Measurements from ENCODE around the gene OR52K2. TPM values are rescaled to one million over a fixed set of nuclear protein-coding genes. Genes with fewer than 3 reads are reported as not detected.
"Not testable (repeated sequence)": the region's sequence is repeated elsewhere in the genome, so short reads cannot be mapped to it uniquely, and the experiment has no call there.

Gene OR52K2
- polyA plus RNA-seq, 1 donor from 2014 or later = not detected

DNA sequence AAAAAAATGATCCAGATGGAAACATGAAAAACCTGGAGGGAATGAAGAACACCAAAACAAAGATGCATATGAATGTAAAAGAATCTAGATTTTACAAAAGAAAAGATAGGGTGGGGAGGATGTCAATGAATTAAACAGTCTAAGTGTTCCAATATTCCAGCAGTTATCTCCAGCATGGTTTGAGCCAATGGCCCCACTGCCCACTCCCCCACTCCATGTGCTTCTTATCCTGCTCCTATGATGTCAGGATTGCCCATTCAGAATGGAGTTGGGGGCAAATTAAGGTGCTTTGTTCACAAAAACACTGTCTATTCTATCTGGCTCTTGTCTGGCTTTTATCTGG lies 32.1 kb downstream of the OR52K2 start:
- no peak overlapping the region for H3K9ac ChIP-seq (ENCODE audit: low read length)
- no peak overlapping the region for H2AFZ ChIP-seq (ENCODE audit: low read depth, low read length)
- no peak overlapping the region for H3K27ac ChIP-seq (ENCODE audit: low read length)
- H4K20me1 ChIP-seq (ENCODE audit: insufficient read depth) = no peaks in the 10 kb centered on the region
- H3K4me3 ChIP-seq (ENCODE audit: low read length) = no peak overlapping the region
- no peaks in the 10 kb centered on the region for H3F3A ChIP-seq (ENCODE audit: insufficient read depth, low read length, poor library complexity, severe bottlenecking)
- no peak for TF ChIP-seq MXI1 (conservative IDR thresholded peaks at IDR 0.05; ENCODE audit: poor library complexity, severe bottlenecking)
- no peak for TF ChIP-seq RAD21 (conservative IDR thresholded peaks at IDR 0.05)
- H3K79me2 ChIP-seq (replicated peaks; ENCODE audit: insufficient read depth, low read length) = no peaks in the 10 kb centered on the region
- no peaks in the 10 kb centered on the region for H3K36me3 ChIP-seq (ENCODE audit: insufficient read depth, low read length)
- H3K9me2 ChIP-seq (ENCODE audit: insufficient read depth, low read length) = no peaks in the 10 kb centered on the region
- H3K9me3 ChIP-seq (ENCODE audit: low read length) = no peaks in the 10 kb centered on the region
- no peaks in the 10 kb centered on the region for H3K27me3 ChIP-seq (ENCODE audit: insufficient read depth, low read depth, low read length)
- no peak overlapping the region for H3K4me2 ChIP-seq (ENCODE audit: low read length)

DNA sequence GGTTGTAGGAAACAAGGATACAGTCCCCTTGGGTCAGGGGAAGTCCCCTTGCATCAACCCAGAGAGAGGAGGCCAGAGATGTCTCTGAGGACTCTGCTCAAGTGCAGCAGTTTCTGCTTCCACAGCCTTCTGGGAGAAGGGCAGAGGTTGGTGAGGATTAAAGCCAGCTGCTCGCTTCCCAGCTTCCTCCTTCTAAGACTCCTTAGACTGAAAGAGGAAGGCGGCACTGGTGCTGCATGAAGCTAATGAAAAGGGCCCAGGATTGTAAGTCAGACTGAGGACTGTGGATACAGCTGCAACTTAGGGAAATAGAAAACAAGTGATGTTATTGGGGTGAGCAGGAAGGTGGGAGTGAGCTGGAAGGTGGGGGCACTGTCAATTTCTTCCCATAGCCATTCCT lies 33.4 kb downstream of the OR52K2 start, which contains the start of gene OR52K1:
TSS of gene OR52K1 (plus strand) at position 202 of the 400 bp plus-strand sequence. CDS start 6,255 bp downstream, outside the sequence.
- TF ChIP-seq POLR2AphosphoS5 (IDR thresholded peaks at IDR 0.05) (no peak), TAF1 (IDR thresholded peaks at IDR 0.05; ENCODE audit: low read depth) (no peak), REST (IDR thresholded peaks at IDR 0.05; ENCODE audit: borderline replicate concordance) (no peak), RAD21 (conservative IDR thresholded peaks at IDR 0.05) (no peak), EP300 (conservative IDR thresholded peaks at IDR 0.05; ENCODE audit: poor library complexity, severe bottlenecking) (no peak), SMC3 (conservative IDR thresholded peaks at IDR 0.05; ENCODE audit: poor library complexity) (no peak), MXI1 (conservative IDR thresholded peaks at IDR 0.05; ENCODE audit: poor library complexity, severe bottlenecking) (no peak), EZH2 (IDR thresholded peaks at IDR 0.05; ENCODE audit: borderline replicate concordance, insufficient read depth, low read length, poor library complexity, severe bottlenecking) (no peak)
- TF ChIP-seq, protein P1, sequence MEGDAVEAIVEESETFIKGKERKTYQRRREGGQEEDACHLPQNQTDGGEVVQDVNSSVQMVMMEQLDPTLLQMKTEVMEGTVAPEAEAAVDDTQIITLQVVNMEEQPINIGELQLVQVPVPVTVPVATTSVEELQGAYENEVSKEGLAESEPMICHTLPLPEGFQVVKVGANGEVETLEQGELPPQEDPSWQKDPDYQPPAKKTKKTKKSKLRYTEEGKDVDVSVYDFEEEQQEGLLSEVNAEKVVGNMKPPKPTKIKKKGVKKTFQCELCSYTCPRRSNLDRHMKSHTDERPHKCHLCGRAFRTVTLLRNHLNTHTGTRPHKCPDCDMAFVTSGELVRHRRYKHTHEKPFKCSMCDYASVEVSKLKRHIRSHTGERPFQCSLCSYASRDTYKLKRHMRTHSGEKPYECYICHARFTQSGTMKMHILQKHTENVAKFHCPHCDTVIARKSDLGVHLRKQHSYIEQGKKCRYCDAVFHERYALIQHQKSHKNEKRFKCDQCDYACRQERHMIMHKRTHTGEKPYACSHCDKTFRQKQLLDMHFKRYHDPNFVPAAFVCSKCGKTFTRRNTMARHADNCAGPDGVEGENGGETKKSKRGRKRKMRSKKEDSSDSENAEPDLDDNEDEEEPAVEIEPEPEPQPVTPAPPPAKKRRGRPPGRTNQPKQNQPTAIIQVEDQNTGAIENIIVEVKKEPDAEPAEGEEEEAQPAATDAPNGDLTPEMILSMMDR (IDR thresholded peaks at IDR 0.05; ENCODE audit: poor library complexity, severe bottlenecking) = no peak
- Histone ChIP-seq H3K9me2 (ENCODE audit: insufficient read depth, low read length) (no peaks in the 10 kb centered on the region), H3K9ac (ENCODE audit: low read length) (no peak within 1 kb of the TSS), H4K20me1 (ENCODE audit: insufficient read depth) (no peaks in the 10 kb centered on the region), H3K4me2 (ENCODE audit: low read length) (no peak within 1 kb of the TSS), H2AFZ (ENCODE audit: low read depth, low read length) (no peak within 1 kb of the TSS), H3K4me3 (ENCODE audit: low read length) (no peak within 1 kb of the TSS), H3F3A (ENCODE audit: insufficient read depth, low read length, poor library complexity, severe bottlenecking) (no peaks in the 10 kb centered on the region), H3K27me3 (ENCODE audit: insufficient read depth, low read depth, low read length) (no peaks in the 10 kb centered on the region), H3K79me2 (replicated peaks; ENCODE audit: insufficient read depth, low read length) (no peaks in the 10 kb centered on the region), H3K9me3 (ENCODE audit: low read length) (no peaks in the 10 kb centered on the region), H3K36me3 (ENCODE audit: insufficient read depth, low read length) (no peaks in the 10 kb centered on the region), H3K27ac (ENCODE audit: low read length) (no peak within 1 kb of the TSS)

DNA sequence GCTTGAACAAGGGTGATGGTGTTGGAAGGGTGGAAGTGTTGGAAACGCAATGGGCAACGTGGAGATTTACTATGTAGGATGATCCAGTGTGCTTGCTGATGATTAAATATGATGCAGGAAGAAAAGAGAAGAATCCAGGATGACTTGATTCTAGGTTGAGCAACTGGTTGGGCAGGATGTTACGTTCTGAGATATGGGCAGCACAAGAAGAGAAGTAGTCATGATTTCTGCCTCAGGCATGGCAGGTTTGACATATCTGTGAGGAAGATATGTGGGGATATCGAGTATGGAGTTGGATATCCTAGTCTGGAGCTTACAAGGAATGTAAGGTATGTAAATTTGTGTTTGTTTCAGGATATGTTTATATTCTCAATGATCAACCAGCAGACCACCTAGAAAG lies 35.2 kb downstream of the OR52K2 start:
- H3K36me3 ChIP-seq (ENCODE audit: insufficient read depth, low read length) = no peaks in the 10 kb centered on the region
- H4K20me1 ChIP-seq (ENCODE audit: insufficient read depth) = no peaks in the 10 kb centered on the region
- H3K4me3 ChIP-seq (ENCODE audit: low read length) = no peak overlapping the region
- H3F3A ChIP-seq (ENCODE audit: insufficient read depth, low read length, poor library complexity, severe bottlenecking) = no peaks in the 10 kb centered on the region
- H3K9ac ChIP-seq (ENCODE audit: low read length) = no peak overlapping the region
- H3K9me2 ChIP-seq (ENCODE audit: insufficient read depth, low read length) = no peaks in the 10 kb centered on the region
- H3K27ac ChIP-seq (ENCODE audit: low read length) = no peak overlapping the region
- no peak overlapping the region for H3K4me2 ChIP-seq (ENCODE audit: low read length)
- H2AFZ ChIP-seq (ENCODE audit: low read depth, low read length) = no peak overlapping the region
- TF ChIP-seq MXI1 (conservative IDR thresholded peaks at IDR 0.05; ENCODE audit: poor library complexity, severe bottlenecking) = no peak
- TF ChIP-seq EZH2 (IDR thresholded peaks at IDR 0.05; ENCODE audit: borderline replicate concordance, insufficient read depth, low read length, poor library complexity, severe bottlenecking) = no peak
- TF ChIP-seq RAD21 (conservative IDR thresholded peaks at IDR 0.05) = no peak
- no peaks in the 10 kb centered on the region for H3K79me2 ChIP-seq (replicated peaks; ENCODE audit: insufficient read depth, low read length)
- no peaks in the 10 kb centered on the region for H3K27me3 ChIP-seq (ENCODE audit: insufficient read depth, low read depth, low read length)
- H3K9me3 ChIP-seq (ENCODE audit: low read length) = no peaks in the 10 kb centered on the region

DNA sequence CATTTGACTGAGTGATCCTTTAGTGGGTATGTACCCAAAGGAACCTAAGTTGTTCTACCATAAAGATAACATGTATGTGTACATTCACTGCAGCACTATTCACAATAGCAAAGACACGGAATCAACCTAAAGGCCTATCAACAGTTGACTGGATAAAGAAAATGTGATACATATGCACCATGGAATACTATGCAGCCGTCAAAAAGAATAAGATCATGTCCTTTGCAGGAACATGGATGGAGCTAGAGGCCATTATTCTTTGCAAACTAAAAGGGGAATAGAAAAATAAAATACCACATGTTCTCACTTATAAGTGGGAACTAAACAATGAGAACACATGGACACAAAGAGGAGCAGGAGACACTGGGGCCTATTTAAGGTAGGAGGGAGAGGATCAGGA lies 42.3 kb downstream of the OR52K2 start:
- H3K4me2 ChIP-seq (ENCODE audit: low read length); H3K9me3 ChIP-seq (ENCODE audit: low read length); H3K36me3 ChIP-seq (ENCODE audit: insufficient read depth, low read length); H3K9ac ChIP-seq (ENCODE audit: low read length); H2AFZ ChIP-seq (ENCODE audit: low read depth, low read length); H3K79me2 ChIP-seq (replicated peaks; ENCODE audit: insufficient read depth, low read length); H3K27me3 ChIP-seq (ENCODE audit: insufficient read depth, low read depth, low read length); H3K9me2 ChIP-seq (ENCODE audit: insufficient read depth, low read length); H3F3A ChIP-seq (ENCODE audit: insufficient read depth, low read length, poor library complexity, severe bottlenecking); H3K4me3 ChIP-seq (ENCODE audit: low read length); H4K20me1 ChIP-seq (ENCODE audit: insufficient read depth); H3K27ac ChIP-seq (ENCODE audit: low read length): not testable (repeated sequence)
